Gastroesophageal sphincter (tissue), 4 donors: ENCODE measurements around the gene CHST13. TPM values are rescaled to one million over a fixed set of nuclear protein-coding genes. Genes with fewer than 3 reads are reported as not detected.
"Not testable (repeated sequence)": the region's sequence is repeated elsewhere in the genome, so short reads cannot be mapped to it uniquely, and the experiment has no call there.

Experiments
- ATAC-seq: fragments of 150-250 bp; one replicate; pipeline ENCODE4 v1.9.1; 2016; ENCODE audit warnings: mild to moderate bottlenecking, moderate library complexity
- H3K27ac ChIP-seq, 4 donors: fragments of 200-600 bp; sonication (generic) in 3 of 4; 1 replicate in 3 of 4; 2 replicates in 1 of 4; pipeline ENCODE4 v1.5.1; 2016 to 2019
- H3K27me3 ChIP-seq: fragments of 200-600 bp; sonication (generic); one replicate; pipeline ENCODE4 v1.5.1; 2019
- H3K36me3 ChIP-seq, 2 donors: fragments of 200-600 bp; sonication (generic); one replicate each; pipeline ENCODE4 v1.5.1; 2019; ENCODE audit warnings: control low read depth in 1 of 2
- H3K4me1 ChIP-seq, 3 donors: fragments of 200-600 bp; sonication (generic); 1 replicate in 2 of 3; 2 replicates in 1 of 3; pipeline ENCODE4 v1.5.1; 2016 to 2019; ENCODE audit warnings: control low read depth in 2 of 3
- H3K4me3 ChIP-seq, 2 donors: fragments of 200-600 bp; sonication (generic); one replicate each; pipeline ENCODE4 v1.5.1; 2019; ENCODE audit warnings: mild to moderate bottlenecking in 1 of 2, moderate library complexity in 1 of 2
- H3K9me3 ChIP-seq, 3 donors: fragments of 200-600 bp; sonication (generic); one replicate each; pipeline ENCODE4 v1.5.1; 2017 to 2019; ENCODE audit warnings: control low read depth in 2 of 3
- CTCF ChIP-seq, 4 experiments: fragments of 200-600 bp in 2 of 4; fragments of 450-650 bp in 2 of 4; sonication (generic) in 1 of 4; IDR thresholded peaks; one replicate each; pipeline ENCODE4 v1.5.1; 2017 to 2019; ENCODE audit warnings: antibody characterized with exemption in 4 of 4, mild to moderate bottlenecking in 2 of 4, moderate library complexity in 2 of 4
- EP300 ChIP-seq: sonication (generic); formaldehyde crosslinking; IDR thresholded peaks from one replicate; pipeline ENCODE4 v1.6.1; 2017; ENCODE audit warnings: antibody characterized with exemption, mild to moderate bottlenecking
- POLR2A ChIP-seq, 2 donors: fragments of 450-650 bp; IDR thresholded peaks; one replicate each; pipeline ENCODE4 v1.6.1; 2017; ENCODE audit warnings: antibody characterized with exemption in 2 of 2, mild to moderate bottlenecking in 2 of 2, moderate library complexity in 1 of 2
- POLR2AphosphoS5 ChIP-seq: sonication (generic); formaldehyde crosslinking; IDR thresholded peaks from one replicate; pipeline ENCODE4 v1.6.1; 2017; ENCODE audit warnings: antibody characterized with exemption
- WGBS, 2 donors: methylation state at CpG; one replicate each; pipeline ENCODE4 v1.1.5; 2018; ENCODE audit warnings: low coverage in 1 of 2; 5-methylcytosine and 5-hydroxymethylcytosine counted together
- small RNA-seq, 4 donors: library from RNA; depleted of rRNA; stranded (forward); fragments of <200 nt; gene quantifications; one replicate each; pipeline ENCODE3, GENCODE V24; 2016
- total RNA-seq, 4 donors: library from RNA; depleted of rRNA; stranded (reverse); fragments of >200 nt; gene quantifications; one replicate each; pipeline ENCODE4 v1.1.0, GENCODE V29; 2016

CHST13 gene
- total RNA-seq, 4 donors from 2014 or later, result 0.52 to 1.4 (median 0.81) TPM; not detected in 1

DNA sequence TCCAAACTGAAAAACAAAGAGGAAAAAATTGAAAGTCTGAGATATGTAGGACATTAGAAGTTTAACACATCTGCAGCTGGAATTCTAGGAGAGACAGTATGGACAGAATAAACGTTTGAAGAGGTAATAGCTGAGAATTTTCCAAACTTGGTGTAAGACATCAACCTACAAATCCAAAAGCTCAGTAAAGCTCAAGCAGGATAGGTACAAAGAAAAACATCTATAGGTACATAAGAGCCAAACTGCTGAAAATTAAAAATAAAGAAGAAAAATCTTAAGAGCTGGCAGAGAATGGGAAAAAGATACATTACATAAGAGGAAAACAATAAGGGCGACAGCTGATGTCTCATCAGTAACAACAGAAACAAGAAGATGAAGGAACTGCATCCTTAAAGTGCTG, 57.6 kb downstream of the CHST13 start:
- no peak for ATAC-seq
- Histone ChIP-seq H3K36me3 (no peaks in the 10 kb centered on the region), H3K27ac (no peak overlapping the region), H3K4me1 (no peaks in the 10 kb centered on the region), H3K9me3 (peaks cover 0 to 21% (median 0%) of the 10 kb centered on the region in 3 donors), H3K27me3 (no peaks in the 10 kb centered on the region), H3K4me3 (no peak overlapping the region)
- TF ChIP-seq EP300 (no peak), CTCF (IDR thresholded peaks at IDR 0.05) (no peak), POLR2AphosphoS5 (no peak), POLR2A (IDR thresholded peaks at IDR 0.05) (no peak)
- WGBS, 2 donors, result 68 to 81% methylated on average over 2 of the region's 2 CpGs

- no peaks in the 10 kb centered on the region for H3K4me1 ChIP-seq
- H3K36me3 ChIP-seq, result no peaks in the 10 kb centered on the region
- TF ChIP-seq CTCF (IDR thresholded peaks at IDR 0.05) (no peak), POLR2AphosphoS5 (no peak), POLR2A (IDR thresholded peaks at IDR 0.05) (no peak), EP300 (no peak)
- H3K27ac ChIP-seq, result no peak overlapping the region
- 67 to 81% methylated on average over 3 to 4 of the region's 4 CpGs for WGBS, 2 donors
- ATAC-seq, result no peak
- no peaks in the 10 kb centered on the region for H3K27me3 ChIP-seq
- peaks cover 0 to 28% (median 0%) of the 10 kb centered on the region in 3 donors for H3K9me3 ChIP-seq
- no peak overlapping the region for H3K4me3 ChIP-seq
Measured at GRCh38 chr3:126582311-126582710, 58.4 kb downstream of the CHST13 start.

DNA sequence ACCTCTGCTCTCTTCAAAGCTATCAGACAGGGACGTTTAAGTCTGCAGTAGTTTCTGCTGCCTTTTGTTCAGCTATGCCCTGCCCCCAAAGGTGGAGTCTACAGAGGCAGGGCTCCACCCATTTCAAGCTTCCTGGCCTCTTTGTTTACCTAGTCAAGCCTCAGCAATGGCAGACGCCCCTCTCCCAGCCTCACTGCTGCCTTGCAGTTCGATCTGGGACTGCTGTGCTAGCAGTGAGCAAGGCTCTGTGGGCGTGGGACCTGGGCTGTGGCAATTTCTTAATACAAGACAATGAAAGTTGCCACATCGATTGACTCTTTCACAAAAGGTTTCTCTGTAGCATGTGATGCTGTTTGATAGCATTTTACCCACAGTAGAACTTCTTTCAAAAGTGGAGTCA, 67.6 kb downstream of the CHST13 start:
- H3K4me1 ChIP-seq, H3K27me3 ChIP-seq, H3K36me3 ChIP-seq, H3K4me3 ChIP-seq, H3K27ac ChIP-seq, ATAC-seq: not testable (repeated sequence)
- H3K9me3 ChIP-seq, result peaks cover 0 to 17% (median 0%) of the 10 kb centered on the region in 3 donors
- WGBS, 2 donors, result 83% methylated on average over 3 of the region's 5 CpGs; no CpG with 5 or more reads in 1 of the 2 donors

Small RNA genes lying within 50 kb of the gene (small RNA-seq; reads per million reads assigned to genes)
- 0.09 to 3.0 (median 0.87) reads per million in 4 donors for gene RNA5SP138

Other genes starting within 250 kb of the CHST13 start
- gene KLF15, start 166.7 kb upstream of the CHST13 start, total RNA-seq, result 100 to 1,000 TPM in 1 of 4 donors, 10 to 100 TPM in 3; 69.5 to 110 (median 94.0) TPM
- not detected for gene CFAP100, start 129.2 kb upstream of the CHST13 start, total RNA-seq
- 10 to 100 TPM; 25.9 to 47.6 (median 35.3) TPM for gene ZXDC, start 48.3 kb upstream of the CHST13 start, total RNA-seq
- not detected for gene UROC1, start 6.4 kb upstream of the CHST13 start, total RNA-seq
- not detected for gene C3orf22, start 34.8 kb downstream of the CHST13 start, total RNA-seq
- 10 to 100 TPM; 14.3 to 24.7 (median 18.5) TPM for gene TXNRD3, start 131.0 kb downstream of the CHST13 start, total RNA-seq
- 10 to 100 TPM in 3 of 4 donors, 1 to 10 TPM in 1; 8.5 to 37.2 (median 15.2) TPM for gene CHCHD6, start 180.1 kb downstream of the CHST13 start, total RNA-seq